Measurements from ENCODE around the gene ORC6.
"Not testable (repeated sequence)": the region's sequence is repeated elsewhere in the genome, so short reads cannot be mapped to it uniquely, and the experiment has no call there.

Gene ORC6

DNA sequence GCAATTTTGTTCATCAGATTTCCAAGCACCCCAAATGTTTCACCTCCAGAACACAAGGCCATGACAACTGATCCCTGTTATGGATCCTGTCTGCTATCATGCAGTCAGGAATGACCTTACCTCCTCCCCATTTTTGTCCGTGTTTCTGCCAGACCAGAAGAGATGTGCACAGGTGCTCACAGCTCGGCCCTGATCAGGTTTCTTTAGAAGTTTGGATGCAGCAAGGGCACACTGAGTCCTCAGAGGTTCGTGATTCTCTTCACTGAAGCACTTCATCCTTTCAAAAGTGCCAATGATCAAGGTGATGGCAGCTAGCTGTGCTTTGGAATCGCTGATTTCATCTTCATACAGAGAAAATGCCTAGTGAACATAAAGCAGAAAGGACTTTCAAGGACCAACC, 27.3 kb upstream of the ORC6 start:
- TF ChIP-seq CTCF (IDR thresholded peaks at IDR 0.05; ENCODE audit: low read depth, low read length): no peak
- no peak overlapping the region for H3K4me3 ChIP-seq (replicated peaks in 1 of 2; ENCODE audit: low read depth in 2 of 2, low read length in 2 of 2)

GRCh38 chr16:46673320-46674013, 16.0 kb upstream of the ORC6 start:
- no peak overlapping the region for H3K4me3 ChIP-seq (replicated peaks in 1 of 2; ENCODE audit: low read depth in 2 of 2, low read length in 2 of 2)
- DNase-seq (ENCODE audit: low read depth in 2 of 2): peak; percentile 77 to 81
- TF ChIP-seq CTCF (IDR thresholded peaks at IDR 0.05; ENCODE audit: low read depth, low read length): peak; percentile 97

More for the DNA sequence above, 27.3 kb upstream of the ORC6 start:
- DNase-seq (ENCODE audit: low read depth in 2 of 2): no peak

DNA sequence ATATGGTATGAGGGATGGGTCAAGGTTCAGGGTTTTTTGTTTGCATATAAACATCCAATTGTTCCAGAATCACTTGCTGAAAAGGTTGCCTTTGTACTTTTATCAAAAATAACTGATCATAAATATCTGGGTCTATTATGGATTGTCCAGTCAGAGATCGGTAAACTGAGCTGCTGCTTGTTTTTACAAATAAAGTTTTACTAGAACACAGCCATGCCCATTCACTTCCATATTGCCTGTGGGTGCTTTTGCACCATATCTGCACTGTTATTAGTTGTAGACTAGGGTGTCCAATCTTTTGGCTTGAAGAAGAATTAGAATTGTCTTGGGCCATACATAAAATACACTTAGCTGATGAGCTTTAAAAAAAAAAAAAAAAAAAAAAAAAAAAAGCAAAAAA, 11.5 kb upstream of the ORC6 start:
- H3K4me3 ChIP-seq (replicated peaks in 1 of 2; ENCODE audit: low read depth in 2 of 2, low read length in 2 of 2); DNase-seq (ENCODE audit: low read depth in 2 of 2): not testable (repeated sequence)

DNA sequence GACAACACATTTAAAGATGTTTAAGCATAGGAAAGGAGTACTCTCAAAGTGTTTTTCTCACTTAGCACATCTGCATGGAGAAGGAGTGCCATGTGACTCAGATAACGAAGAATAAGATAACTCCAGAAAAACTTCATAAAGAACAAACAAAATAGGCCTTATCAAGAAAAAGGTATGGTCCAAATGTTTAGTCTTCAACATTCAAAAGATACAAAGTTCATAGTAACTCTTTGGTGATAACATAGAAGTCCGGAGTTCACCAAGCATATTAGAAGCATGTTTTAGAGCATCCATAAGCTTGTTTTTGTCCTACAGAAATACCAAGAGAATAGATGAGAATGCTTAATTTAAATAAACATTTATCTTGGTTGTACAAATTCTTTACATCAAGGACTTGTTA, 7.6 kb upstream of the ORC6 start:
- not testable (repeated sequence) for DNase-seq (ENCODE audit: low read depth in 2 of 2); H3K4me3 ChIP-seq (replicated peaks in 1 of 2; ENCODE audit: low read depth in 2 of 2, low read length in 2 of 2)

GRCh38 chr16:46686815-46687473, 2.5 kb upstream of the ORC6 start:
- TF ChIP-seq CTCF (IDR thresholded peaks at IDR 0.05; ENCODE audit: low read depth, low read length): no peak
- DNase-seq (ENCODE audit: low read depth in 2 of 2): no peak
- H3K4me3 ChIP-seq (replicated peaks in 1 of 2; ENCODE audit: low read depth in 2 of 2, low read length in 2 of 2): peak overlapping the region in 1 of 2 donors; percentile 88

- DNase-seq (ENCODE audit: low read depth in 2 of 2): no peak
- H3K4me3 ChIP-seq (replicated peaks in 1 of 2; ENCODE audit: low read depth in 2 of 2, low read length in 2 of 2): peak overlapping the region in 1 of 2 donors; percentile 88
- TF ChIP-seq CTCF (IDR thresholded peaks at IDR 0.05; ENCODE audit: low read depth, low read length): no peak
Measured at GRCh38 chr16:46687486-46687885, 2.0 kb upstream of the ORC6 start.

- TF ChIP-seq CTCF (IDR thresholded peaks at IDR 0.05; ENCODE audit: low read depth, low read length): peak; percentile 3
- peak overlapping the region; percentile 88 to 93 for H3K4me3 ChIP-seq (replicated peaks in 1 of 2; ENCODE audit: low read depth in 2 of 2, low read length in 2 of 2)
- DNase-seq (ENCODE audit: low read depth in 2 of 2): peak; percentile 29 to 47
Measured at GRCh38 chr16:46688101-46688653, 1.3 kb upstream of the ORC6 start.

All from cardiac fibroblast (primary cell).